COR-L47 (cell line): ENCODE measurements around the gene CENPX.

Source experiments
- DNase-seq: peaks from one replicate; lab custom pipeline; 2025; lab: John Stamatoyannopoulos, UW

CENPX gene

DNA sequence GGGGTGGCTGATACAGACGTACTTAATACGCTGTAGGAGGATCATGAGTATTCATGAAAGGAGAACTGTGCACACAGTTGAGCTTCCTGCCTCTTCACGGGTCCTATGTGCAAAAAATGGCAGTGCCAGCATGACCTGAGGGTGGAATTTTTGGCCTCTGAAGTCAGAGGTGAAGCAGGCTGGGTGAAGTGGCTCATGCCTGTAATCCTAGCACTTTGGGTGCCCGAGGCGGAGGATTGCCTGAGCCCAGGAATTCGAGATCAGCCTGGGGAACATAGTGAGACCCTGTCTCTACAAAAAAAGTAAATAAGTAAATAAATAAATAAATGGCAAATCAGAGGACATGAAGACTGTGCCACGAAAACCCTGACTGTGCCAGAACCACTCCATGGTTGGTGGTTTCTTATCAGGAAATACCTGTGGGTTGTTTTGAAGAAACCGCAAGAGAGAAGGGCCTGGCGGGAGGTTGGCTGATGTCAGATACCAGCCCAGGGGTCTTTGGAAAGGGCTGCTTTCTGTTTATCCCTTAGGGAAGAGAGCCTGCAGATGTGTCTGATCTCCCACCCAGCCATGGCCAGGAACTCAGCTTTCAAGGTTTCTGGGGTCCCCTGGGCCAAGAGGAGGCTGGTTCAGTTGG, 41.9 kb downstream of the CENPX start:
- no peak for DNase-seq

GRCh38 chr17:81980122-81980521, 42.6 kb downstream of the CENPX start:
- no peak for DNase-seq

GRCh38 chr17:81978524-81979298, 44.0 kb downstream of the CENPX start:
- no peak for DNase-seq

- DNase-seq = peak; percentile 89
Observed at GRCh38 chr17:81977211-81977808, 45.4 kb downstream of the CENPX start, which contains the start of gene ASPSCR1. Gene ASPSCR1 (plus strand): TSS chr17:81977629. CDS start chr17:81977647, 18 bp downstream.

DNA sequence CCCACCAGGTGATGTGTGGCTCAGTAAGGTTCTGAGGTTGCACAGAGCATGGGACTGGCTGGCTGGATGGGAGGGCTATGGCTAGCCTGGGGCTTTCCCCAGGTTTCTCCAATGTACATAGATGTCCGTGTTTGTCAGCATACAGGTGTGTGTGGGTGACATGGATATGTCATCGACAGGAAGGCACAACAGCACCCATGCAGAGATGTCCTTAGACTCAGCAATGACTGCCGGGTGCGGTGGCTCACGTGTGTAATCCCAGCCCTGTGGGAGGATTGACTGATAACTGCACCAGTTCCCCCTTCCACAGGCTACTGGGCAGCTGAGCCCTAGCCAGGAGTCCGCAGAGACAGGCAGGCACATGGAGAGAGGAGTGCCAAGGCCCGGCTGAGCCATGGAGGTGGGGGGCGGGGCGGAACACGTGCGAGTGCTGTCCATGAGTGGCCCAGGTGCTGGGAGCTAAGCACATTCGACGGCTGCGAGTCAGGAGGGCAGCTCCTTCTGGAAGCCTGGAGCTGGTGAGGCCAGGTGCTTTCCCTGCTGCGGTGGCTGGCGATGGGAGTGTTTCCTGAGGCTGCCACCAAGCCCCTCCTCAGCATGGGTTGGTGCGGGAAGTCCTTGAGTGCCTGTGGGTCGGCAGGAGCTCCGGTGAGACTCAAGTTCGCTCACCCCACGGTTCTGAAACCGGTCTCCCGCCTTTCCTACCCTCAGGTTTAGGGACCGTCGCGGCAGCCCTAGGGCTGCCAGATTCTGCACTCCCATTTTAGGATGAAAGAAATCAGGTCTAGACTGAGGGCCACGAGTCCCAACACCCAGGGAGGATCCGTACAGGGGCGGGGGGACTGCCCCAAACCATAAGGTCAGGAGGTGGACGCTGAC, 46.1 kb downstream of the CENPX start:
- peak; percentile 76 for DNase-seq

GRCh38 chr17:81973432-81973831, 49.2 kb downstream of the CENPX start:
- DNase-seq = no peak

DNA sequence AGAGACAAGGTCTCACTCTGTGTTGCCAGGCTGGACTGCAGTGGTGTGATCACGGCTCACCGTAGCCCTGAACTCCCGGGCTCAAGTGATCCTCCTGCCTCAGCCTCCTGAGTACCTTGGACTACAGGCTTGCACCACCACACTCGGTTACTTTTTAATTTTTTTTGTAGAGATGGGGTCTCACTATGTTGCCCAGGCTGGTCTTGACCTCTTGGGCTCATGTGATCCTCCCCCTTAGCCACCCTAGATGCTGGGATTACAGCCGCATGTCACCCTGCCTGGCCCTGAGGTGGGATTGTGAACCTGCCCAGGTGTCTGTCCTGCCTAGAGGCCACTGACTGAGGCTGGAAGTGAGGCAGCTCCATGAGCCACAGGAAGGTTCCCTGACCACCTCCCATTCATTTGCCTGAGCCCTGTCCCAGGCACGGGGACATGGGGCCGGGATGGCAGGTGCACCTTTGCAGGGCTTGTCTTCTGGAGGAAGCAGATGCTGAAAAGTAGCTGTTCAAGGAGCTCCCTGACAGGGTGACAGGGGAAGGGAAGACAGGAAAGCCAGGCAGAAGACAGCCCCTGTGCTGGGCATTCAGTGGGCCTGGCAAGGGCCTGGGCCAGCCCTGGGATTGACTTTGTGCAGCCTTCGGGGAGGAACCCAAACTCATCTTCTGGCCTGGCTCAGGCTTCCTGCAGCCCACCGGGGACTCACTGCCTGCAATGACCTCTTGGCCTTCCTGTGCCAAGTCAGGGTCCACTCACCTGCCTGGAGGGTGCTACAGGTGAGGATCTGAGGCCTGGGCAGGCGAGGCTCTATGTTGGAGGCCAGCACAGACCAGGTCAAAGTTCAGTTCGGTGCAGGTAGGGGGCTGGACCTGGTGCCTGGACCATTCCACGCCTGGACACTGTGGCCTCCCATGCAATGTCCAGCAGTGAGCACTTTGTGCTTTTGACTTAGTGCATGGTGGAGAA, 53.5 kb downstream of the CENPX start:
- no peak for DNase-seq
